Measurements from ENCODE around the gene ITGA11. TPM values are rescaled to one million over a fixed set of nuclear protein-coding genes. Genes with fewer than 3 reads are reported as not detected.

Gene ITGA11
- total RNA-seq, 4 donors from 2014 or later: 3.3 to 15.8 (median 8.6) TPM

DNA sequence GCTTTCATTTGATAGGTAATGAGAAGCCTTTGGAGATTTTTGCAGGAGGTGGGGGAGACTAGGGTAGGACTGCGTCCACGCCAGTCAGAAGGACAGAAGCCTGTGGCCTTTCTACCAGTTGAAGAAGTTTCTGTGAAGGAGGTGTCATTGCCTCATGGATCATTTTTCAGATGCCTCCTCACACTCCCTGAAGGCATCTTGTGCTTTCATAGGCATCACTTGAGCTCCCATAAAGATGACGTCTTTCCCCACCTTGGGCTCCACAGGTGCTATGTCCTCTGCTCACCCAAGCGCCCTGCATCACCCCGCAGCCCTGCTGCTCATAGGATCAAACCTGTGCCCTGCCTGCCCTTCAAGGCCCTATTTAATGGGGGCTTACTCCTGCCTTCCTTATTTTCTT lies 7.5 kb upstream of the ITGA11 start:
- Histone ChIP-seq H3K4me3 (no peak overlapping the region), H3K36me3 (no peaks in the 10 kb centered on the region), H3K27ac (replicated peaks in 1 of 4) (no peak overlapping the region), H3K27me3 (peaks cover 0 to 46% (median 0%) of the 10 kb centered on the region in 4 donors), H3K4me1 (peaks cover 0 to 6% (median 3%) of the 10 kb centered on the region in 4 donors), H3K9me3 (peaks cover 0 to 4% (median 0%) of the 10 kb centered on the region in 4 donors)
- 85% methylated on average over 5 of the region's 5 CpGs for WGBS
- TF ChIP-seq CTCF (IDR thresholded peaks at IDR 0.05) (no peak), EP300 (IDR thresholded peaks at IDR 0.05) (no peak), POLR2A (IDR thresholded peaks at IDR 0.05; ENCODE audit: low read depth) (no peak), POLR2AphosphoS5 (IDR thresholded peaks at IDR 0.05) (no peak)
- peak; percentile 68 for DNase-seq (ENCODE audit: extremely low spot score)
- intact Hi-C loops (cut with DNase I): no loop called here

- TF ChIP-seq EP300 (IDR thresholded peaks at IDR 0.05): no peak
- no peak for TF ChIP-seq POLR2AphosphoS5 (IDR thresholded peaks at IDR 0.05)
- TF ChIP-seq CTCF (IDR thresholded peaks at IDR 0.05): no peak
- no peaks in the 10 kb centered on the region for H3K36me3 ChIP-seq
- H3K4me3 ChIP-seq: no peak overlapping the region
- H3K9me3 ChIP-seq: no peaks in the 10 kb centered on the region
- peaks cover 6 to 16% (median 11%) of the 10 kb centered on the region in 4 donors for H3K4me1 ChIP-seq
- intact Hi-C loops (cut with DNase I): no loop called here
- peaks cover 0 to 74% (median 15%) of the 10 kb centered on the region in 4 donors for H3K27me3 ChIP-seq
- DNase-seq (ENCODE audit: extremely low spot score): peak; percentile 26
- H3K27ac ChIP-seq (replicated peaks in 1 of 4): no peak overlapping the region
- 92% methylated on average over 1 of the region's 1 CpG for WGBS
These were observed 4.7 kb upstream of the ITGA11 start for GRCh38 chr15:68436680-68437079.

- no peak for TF ChIP-seq POLR2AphosphoS5 (IDR thresholded peaks at IDR 0.05)
- TF ChIP-seq POLR2A (IDR thresholded peaks at IDR 0.05; ENCODE audit: low read depth): no peak
- no peak for TF ChIP-seq CTCF (IDR thresholded peaks at IDR 0.05)
- no peak for TF ChIP-seq EP300 (IDR thresholded peaks at IDR 0.05)
- Histone ChIP-seq H3K9me3 (no peaks in the 10 kb centered on the region), H3K4me3 (no peak overlapping the region), H3K27me3 (peaks cover 0 to 81% (median 18%) of the 10 kb centered on the region in 4 donors), H3K36me3 (no peaks in the 10 kb centered on the region), H3K4me1 (peaks cover 13 to 18% (median 16%) of the 10 kb centered on the region in 4 donors), H3K27ac (replicated peaks in 1 of 4) (no peak overlapping the region)
- WGBS: 82% methylated on average over 3 of the region's 3 CpGs
- DNase-seq (ENCODE audit: extremely low spot score): peak; percentile 45
- intact Hi-C loops (cut with DNase I): no loop called here
These were observed 4.0 kb upstream of the ITGA11 start for GRCh38 chr15:68435966-68436365.

- H3K36me3 ChIP-seq: no peaks in the 10 kb centered on the region
- 76% methylated on average over 6 of the region's 6 CpGs for WGBS
- no peak overlapping the region for H3K4me3 ChIP-seq
- H3K27me3 ChIP-seq: peaks cover 0 to 93% (median 19%) of the 10 kb centered on the region in 4 donors
- DNase-seq (ENCODE audit: extremely low spot score): peak; percentile 47
- intact Hi-C loops (cut with DNase I): no loop called here
- H3K9me3 ChIP-seq: no peaks in the 10 kb centered on the region
- TF ChIP-seq POLR2AphosphoS5 (IDR thresholded peaks at IDR 0.05): no peak
- no peak overlapping the region for H3K27ac ChIP-seq (replicated peaks in 1 of 4)
- H3K4me1 ChIP-seq: peaks cover 13 to 24% (median 22%) of the 10 kb centered on the region in 4 donors
These were observed 2.1 kb upstream of the ITGA11 start for GRCh38 chr15:68434021-68434420.

GRCh38 chr15:68433551-68433950 lies 1.6 kb upstream of the ITGA11 start:
- WGBS: 56% methylated on average over 2 of the region's 2 CpGs
- peak; percentile 78 for DNase-seq (ENCODE audit: extremely low spot score)
- TF ChIP-seq EP300 (IDR thresholded peaks at IDR 0.05): no peak
- no peak for TF ChIP-seq POLR2AphosphoS5 (IDR thresholded peaks at IDR 0.05)
- no peak for TF ChIP-seq CTCF (IDR thresholded peaks at IDR 0.05)
- no peak for TF ChIP-seq POLR2A (IDR thresholded peaks at IDR 0.05; ENCODE audit: low read depth)
- Histone ChIP-seq H3K27me3 (peaks cover 0 to 89% (median 19%) of the 10 kb centered on the region in 4 donors), H3K27ac (replicated peaks in 1 of 4) (no peak overlapping the region), H3K4me3 (no peak overlapping the region), H3K36me3 (no peaks in the 10 kb centered on the region), H3K9me3 (no peaks in the 10 kb centered on the region), H3K4me1 (peaks cover 13 to 24% (median 22%) of the 10 kb centered on the region in 4 donors)
- intact Hi-C loops (cut with DNase I): no loop called here
